OCI-LY7 (cell line): ENCODE results near the gene PARD3B. TPM values are rescaled to one million over a fixed set of nuclear protein-coding genes. Genes with fewer than 3 reads are reported as not detected.

Source experiments
- BruUV-seq: library from RNA; stranded (reverse); fragments of 400-500 nt; replicated peaks from 2 replicates; lab custom pipeline; 2021; lab: Mats Ljungman, UMichigan
- CTCF ChIA-PET: fragments of 300-600 bp; sonication (Branson Sonifier 250); formaldehyde crosslinking; loops from one replicate; lab custom pipeline; 2022; ENCODE audit warnings: antibody characterized with exemption; ENCODE audit not compliant: unreplicated experiment; lab: Charles Lee
- POLR2A ChIA-PET: fragments of 300-600 bp; sonication (Branson Sonifier 250); formaldehyde crosslinking; loops from one replicate; lab custom pipeline; 2022; ENCODE audit warnings: antibody characterized with exemption; lab: Charles Lee
- DNase-seq: peaks from one replicate; pipeline ENCODE4 v3.0.0-alpha.2; 2015; ENCODE audit warnings: low spot score
- H2AFZ ChIP-seq: fragments of 200-600 bp; sonication (generic), shearing (Covaris generic); 2 replicates; pipeline ENCODE4 v1.6.1; 2014; ENCODE audit warnings: mild to moderate bottlenecking, antibody characterized with exemption, low read length, moderate library complexity
- H3K27ac ChIP-seq: fragments of 200-600 bp; sonication (generic); 2 replicates; pipeline ENCODE4 v1.5.1; 2014; ENCODE audit warnings: mixed run types, low read depth, mild to moderate bottlenecking, moderate library complexity, low read length, inconsistent platforms; ENCODE audit not compliant: poor library complexity, severe bottlenecking
- H3K36me3 ChIP-seq: fragments of 200-600 bp; sonication (generic); 2 replicates; pipeline ENCODE4 v1.6.1; 2014; ENCODE audit warnings: mild to moderate bottlenecking, antibody characterized with exemption, low read length, moderate library complexity, mixed read lengths; ENCODE audit not compliant: insufficient read depth
- H3K4me1 ChIP-seq: fragments of 200-600 bp; sonication (generic); 2 replicates; pipeline ENCODE4 v1.5.1; 2014; ENCODE audit warnings: mild to moderate bottlenecking, low read length; ENCODE audit not compliant: insufficient read depth, poor library complexity, severe bottlenecking
- H3K4me2 ChIP-seq: fragments of 200-600 bp; sonication (generic); 2 replicates; pipeline ENCODE4 v1.6.1; 2014; ENCODE audit warnings: mild to moderate bottlenecking, low read length
- H3K4me3 ChIP-seq: fragments of 200-600 bp; sonication (generic); 2 replicates; pipeline ENCODE4 v1.5.1; 2014; ENCODE audit warnings: mild to moderate bottlenecking, low read depth, low read length; ENCODE audit not compliant: poor library complexity, severe bottlenecking
- H3K79me2 ChIP-seq: fragments of 200-600 bp; sonication (generic); 2 replicates; pipeline ENCODE4 v1.6.1; 2016; ENCODE audit warnings: low read depth, mild to moderate bottlenecking, low read length, moderate library complexity, mixed read lengths; ENCODE audit not compliant: insufficient read depth
- H3K9me2 ChIP-seq: fragments of 200-600 bp; sonication (generic); 2 replicates; pipeline ENCODE4 v1.6.1; 2016; ENCODE audit warnings: mild to moderate bottlenecking, low read length, mixed read lengths; ENCODE audit not compliant: insufficient read depth
- H3K9me3 ChIP-seq: fragments of 200-600 bp; sonication (generic); 2 replicates; pipeline ENCODE4 v1.6.1; 2014; ENCODE audit warnings: mild to moderate bottlenecking, mixed run types, low read length, mixed read lengths
- H4K20me1 ChIP-seq: fragments of 200-600 bp; sonication (generic); 2 replicates; pipeline ENCODE4 v1.6.1; 2014; ENCODE audit warnings: mild to moderate bottlenecking, antibody characterized with exemption, low read length, moderate library complexity, mixed read lengths; ENCODE audit not compliant: insufficient read depth
- CTCF ChIP-seq: fragments of 200-600 bp; sonication (generic); conservative IDR thresholded peaks from 2 replicates; pipeline ENCODE4 v1.5.1; 2014; ENCODE audit warnings: mild to moderate bottlenecking, antibody characterized with exemption, low read length, moderate library complexity, mixed read lengths
- EZH2phosphoT487 ChIP-seq: fragments of 200-600 bp; sonication (generic); IDR thresholded peaks from 2 replicates; pipeline ENCODE4 v1.6.1; 2018; ENCODE audit warnings: low read depth, borderline replicate concordance, mild to moderate bottlenecking, mixed run types, antibody characterized with exemption, low read length, moderate library complexity, mixed read lengths
- intact Hi-C: fragments of 100-400 bp; cut with micrococcal nuclease; formaldehyde crosslinking; loops from one replicate; pipeline ENCODE4 v1.10.0; 2022; ENCODE audit not compliant: unreplicated experiment
- total RNA-seq, 2 experiments: library from RNA; depleted of rRNA in 1 of 2; stranded (reverse); fragments of >200 nt in 1 of 2; shearing (Covaris generic) in 1 of 2; gene quantifications; 2 replicates each; pipeline ENCODE4 v1.2.3, GENCODE V29; 2014 to 2022

The PARD3B gene
- total RNA-seq, 2 experiments from 2014 or later: not detected

GRCh38 chr2:204583773-204584172 is 38.5 kb downstream of the PARD3B start:
- TF ChIP-seq EZH2phosphoT487: no peak
- Histone ChIP-seq H3K36me3 (no peaks in the 10 kb centered on the region), H3K4me2 (no peak overlapping the region), H3K27ac (no peak overlapping the region), H2AFZ (no peak overlapping the region), H3K4me1 (no peaks in the 10 kb centered on the region), H3K9me2 (no peaks in the 10 kb centered on the region), H3K79me2 (no peaks in the 10 kb centered on the region), H3K9me3 (no peaks in the 10 kb centered on the region), H4K20me1 (no peaks in the 10 kb centered on the region), H3K4me3 (no peak overlapping the region)
- ChIA-PET CTCF (no interaction called here), POLR2A (interaction anchor here (0.5 to 1.0 kb wide), 2 partner anchors 15 to 178 kb away, joined by 3 read pairs; no protein-coding TSS in a partner anchor)
- no peak for DNase-seq
- no TSS peak for BruUV-seq
- intact Hi-C loops: no loop called here

- intact Hi-C loops: no loop called here
- H3K79me2 ChIP-seq: no peaks in the 10 kb centered on the region
- no peaks in the 10 kb centered on the region for H3K4me1 ChIP-seq
- no TSS peak for BruUV-seq
- no peak for TF ChIP-seq CTCF
- no peak for TF ChIP-seq EZH2phosphoT487
- H3K4me2 ChIP-seq: no peak overlapping the region
- DNase-seq: no peak
- H3K9me3 ChIP-seq: no peaks in the 10 kb centered on the region
- no peaks in the 10 kb centered on the region for H3K9me2 ChIP-seq
- no peak overlapping the region for H3K4me3 ChIP-seq
- H4K20me1 ChIP-seq: no peaks in the 10 kb centered on the region
- no peak overlapping the region for H3K27ac ChIP-seq
- ChIA-PET POLR2A (interaction anchor here (1.2 kb wide), 1 partner anchor 8 kb away, joined by 3 read pairs; no protein-coding TSS in a partner anchor), CTCF (no interaction called here)
- H2AFZ ChIP-seq: no peak overlapping the region
- no peaks in the 10 kb centered on the region for H3K36me3 ChIP-seq
Observed at GRCh38 chr2:204585930-204586329, 40.7 kb downstream of the PARD3B start.

GRCh38 chr2:204586444-204587180 is 41.3 kb downstream of the PARD3B start:
- Histone ChIP-seq H3K79me2 (no peaks in the 10 kb centered on the region), H2AFZ (no peak overlapping the region), H3K4me3 (no peak overlapping the region), H3K27ac (no peak overlapping the region), H3K9me2 (no peaks in the 10 kb centered on the region), H3K9me3 (no peaks in the 10 kb centered on the region), H3K4me1 (no peaks in the 10 kb centered on the region), H3K36me3 (no peaks in the 10 kb centered on the region), H4K20me1 (no peaks in the 10 kb centered on the region), H3K4me2 (no peak overlapping the region)
- POLR2A ChIA-PET: interaction anchor here (1.2 kb wide), 1 partner anchor 9 kb away, joined by 3 read pairs; no protein-coding TSS in a partner anchor
- intact Hi-C loops: no loop called here
- no TSS peak for BruUV-seq
- TF ChIP-seq EZH2phosphoT487 (no peak), CTCF (no peak)
- DNase-seq: no peak
- CTCF ChIA-PET: no interaction called here
